Measurements from ENCODE around the gene GOLM1. TPM values are rescaled to one million over a fixed set of nuclear protein-coding genes. Genes with fewer than 3 reads are reported as not detected.
"Not testable (repeated sequence)": the region's sequence is repeated elsewhere in the genome, so short reads cannot be mapped to it uniquely, and the experiment has no call there.

GOLM1 gene
- total and polyA plus RNA-seq, 2 of the 13 experiments (the other 11 are each of a cell fraction or from before 2014, with no cell fraction given), result 0.20 to 0.30 TPM

GRCh38 chr9:86098824-86099700, at the start of gene GOLM1 (continued):
- no peak for TF ChIP-seq NR1H2 (CRISPR knock-in tag; IDR thresholded peaks at IDR 0.05; ENCODE audit: borderline replicate concordance, low read depth)
- TF ChIP-seq, protein P1, sequence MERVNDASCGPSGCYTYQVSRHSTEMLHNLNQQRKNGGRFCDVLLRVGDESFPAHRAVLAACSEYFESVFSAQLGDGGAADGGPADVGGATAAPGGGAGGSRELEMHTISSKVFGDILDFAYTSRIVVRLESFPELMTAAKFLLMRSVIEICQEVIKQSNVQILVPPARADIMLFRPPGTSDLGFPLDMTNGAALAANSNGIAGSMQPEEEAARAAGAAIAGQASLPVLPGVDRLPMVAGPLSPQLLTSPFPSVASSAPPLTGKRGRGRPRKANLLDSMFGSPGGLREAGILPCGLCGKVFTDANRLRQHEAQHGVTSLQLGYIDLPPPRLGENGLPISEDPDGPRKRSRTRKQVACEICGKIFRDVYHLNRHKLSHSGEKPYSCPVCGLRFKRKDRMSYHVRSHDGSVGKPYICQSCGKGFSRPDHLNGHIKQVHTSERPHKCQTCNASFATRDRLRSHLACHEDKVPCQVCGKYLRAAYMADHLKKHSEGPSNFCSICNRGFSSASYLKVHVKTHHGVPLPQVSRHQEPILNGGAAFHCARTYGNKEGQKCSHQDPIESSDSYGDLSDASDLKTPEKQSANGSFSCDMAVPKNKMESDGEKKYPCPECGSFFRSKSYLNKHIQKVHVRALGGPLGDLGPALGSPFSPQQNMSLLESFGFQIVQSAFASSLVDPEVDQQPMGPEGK (CRISPR knock-in tag; IDR thresholded peaks at IDR 0.05), result no peak
- TF ChIP-seq ZBTB49 (CRISPR knock-in tag; IDR thresholded peaks at IDR 0.05; ENCODE audit: borderline replicate concordance), result no peak
- no peak for TF ChIP-seq CBX2 (IDR thresholded peaks at IDR 0.05; ENCODE audit: low read depth, low read length)
- TF ChIP-seq CBX2 (CRISPR knock-in tag; IDR thresholded peaks at IDR 0.05; ENCODE audit: low read depth), result 0 out of 2 replicates have a peak, but pooled peaks have one; percentile 57
- TF ChIP-seq MTF2 (CRISPR knock-in tag; IDR thresholded peaks at IDR 0.05; ENCODE audit: borderline replicate concordance), result peak; percentile 83; the same call in 1 of the 2 replicates
- no peak for TF ChIP-seq ZNF841 (CRISPR knock-in tag; IDR thresholded peaks at IDR 0.05; ENCODE audit: borderline replicate concordance)

- ATAC-seq, result not testable (repeated sequence)
Observed at GRCh38 chr9:86146671-86147070, 47.3 kb upstream of the GOLM1 start.

GRCh38 chr9:86145960-86146359, 46.6 kb upstream of the GOLM1 start:
- H3K9me3 ChIP-seq (ENCODE audit: low read length); H3K27ac ChIP-seq (ENCODE audit: extremely low read length, insufficient read depth, low read length); H2AFZ ChIP-seq (ENCODE audit: low read length); FAIRE-seq; DNase-seq (ENCODE audit: low spot score); H3K4me3 ChIP-seq (replicated peaks in 1 of 3; ENCODE audit: insufficient read depth in 1 of 3, low read depth in 2 of 3, low read length in 3 of 3); H3K79me2 ChIP-seq (ENCODE audit: insufficient read depth, low read length); H3K4me1 ChIP-seq (ENCODE audit: insufficient read depth, low read length); ATAC-seq; in situ Hi-C loops (cut with HindIII; ENCODE audit: extremely low pct_ligation_motif_present, low pct_unique_long_range_greater_than_20kb); H3K36me3 ChIP-seq (replicated peaks in 1 of 2; ENCODE audit: control insufficient read depth in 1 of 2, insufficient read depth in 2 of 2, low read length in 2 of 2); H3K27me3 ChIP-seq (ENCODE audit: control insufficient read depth in 1 of 2, insufficient read depth in 2 of 2, low read length in 2 of 2); H3K4me2 ChIP-seq (ENCODE audit: low read depth, low read length); H4K20me1 ChIP-seq (ENCODE audit: insufficient read depth, low read length); CTCF ChIA-PET (ENCODE audit: low intra/inter-chr PET ratio, low total read pairs); BruUV-seq (replicated peaks); POLR2A ChIA-PET; H3K9ac ChIP-seq (ENCODE audit: insufficient read depth, low read depth, low read length); intact Hi-C loops (cut with micrococcal nuclease; ENCODE audit: unreplicated experiment): not testable (repeated sequence)
- WGBS (ENCODE audit: low lambda C conversion rate), result 10% methylated on average over 1 of the region's 1 CpG

More at GRCh38 chr9:86146671-86147070, 47.3 kb upstream of the GOLM1 start:
- DNase-seq (ENCODE audit: low spot score); in situ Hi-C loops (cut with HindIII; ENCODE audit: extremely low pct_ligation_motif_present, low pct_unique_long_range_greater_than_20kb); H3K4me2 ChIP-seq (ENCODE audit: low read depth, low read length); FAIRE-seq; H3K36me3 ChIP-seq (replicated peaks in 1 of 2; ENCODE audit: control insufficient read depth in 1 of 2, insufficient read depth in 2 of 2, low read length in 2 of 2); H3K9ac ChIP-seq (ENCODE audit: insufficient read depth, low read depth, low read length); H3K4me3 ChIP-seq (replicated peaks in 1 of 3; ENCODE audit: insufficient read depth in 1 of 3, low read depth in 2 of 3, low read length in 3 of 3); intact Hi-C loops (cut with micrococcal nuclease; ENCODE audit: unreplicated experiment); H4K20me1 ChIP-seq (ENCODE audit: insufficient read depth, low read length); CTCF ChIA-PET (ENCODE audit: low intra/inter-chr PET ratio, low total read pairs); POLR2A ChIA-PET; H3K79me2 ChIP-seq (ENCODE audit: insufficient read depth, low read length); BruUV-seq (replicated peaks); H2AFZ ChIP-seq (ENCODE audit: low read length); H3K27ac ChIP-seq (ENCODE audit: extremely low read length, insufficient read depth, low read length); H3K4me1 ChIP-seq (ENCODE audit: insufficient read depth, low read length); H3K9me3 ChIP-seq (ENCODE audit: low read length): not testable (repeated sequence)
- 31% methylated on average over 4 of the region's 4 CpGs for WGBS (ENCODE audit: low lambda C conversion rate)
- H3K27me3 ChIP-seq (ENCODE audit: control insufficient read depth in 1 of 2, insufficient read depth in 2 of 2, low read length in 2 of 2), result peaks cover 0 to 11% of the 10 kb centered on the region in 2 experiments; a peak in 1 of 5 replicates
